NCI-H1092 treated with DMSO at 0.1 percent for 48 hours (cell line): Measurements from ENCODE around the gene ARHGAP6.
"Not testable (repeated sequence)": the region's sequence is repeated elsewhere in the genome, so short reads cannot be mapped to it uniquely, and the experiment has no call there.

Experiments
- DNase-seq: peaks from one replicate; lab custom pipeline; 2025; lab: John Stamatoyannopoulos, UW

ARHGAP6 gene

DNA sequence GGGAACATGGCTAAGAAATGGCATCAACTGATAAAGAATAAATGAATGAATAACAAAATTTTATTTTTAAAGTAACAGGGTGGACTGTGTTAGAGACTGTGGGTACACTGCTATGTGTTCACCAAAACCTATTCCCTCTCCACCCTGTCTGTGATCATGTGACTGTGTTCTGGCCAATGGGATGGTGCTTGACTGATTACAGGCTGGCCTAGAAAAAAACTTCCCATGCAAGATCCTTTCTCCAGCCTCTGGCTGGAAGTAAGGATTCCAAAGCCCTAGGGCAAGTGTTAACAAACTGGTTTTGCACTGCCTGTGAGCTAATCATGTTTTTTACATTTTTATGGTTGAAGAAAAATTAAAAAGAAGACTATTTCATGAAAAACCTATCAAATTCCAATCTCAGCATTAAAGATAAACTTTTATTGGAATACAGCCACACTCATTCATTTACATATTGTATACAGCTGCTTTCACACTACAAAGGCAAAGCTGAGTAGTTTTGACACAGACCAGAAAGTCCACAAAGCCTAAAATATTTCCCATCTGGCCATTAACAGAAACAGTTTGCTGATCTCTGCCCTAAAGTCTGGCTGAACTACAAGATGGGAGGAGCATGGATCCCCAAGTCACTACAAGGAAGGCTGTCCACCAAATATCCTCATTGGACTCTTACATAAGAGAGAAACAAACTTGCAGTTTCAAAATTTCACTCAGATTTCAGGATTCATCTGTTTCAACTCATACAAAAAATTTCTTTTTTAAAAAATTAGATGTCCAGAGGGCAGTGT, 133.2 kb downstream of the ARHGAP6 start:
- DNase-seq = no peak

DNA sequence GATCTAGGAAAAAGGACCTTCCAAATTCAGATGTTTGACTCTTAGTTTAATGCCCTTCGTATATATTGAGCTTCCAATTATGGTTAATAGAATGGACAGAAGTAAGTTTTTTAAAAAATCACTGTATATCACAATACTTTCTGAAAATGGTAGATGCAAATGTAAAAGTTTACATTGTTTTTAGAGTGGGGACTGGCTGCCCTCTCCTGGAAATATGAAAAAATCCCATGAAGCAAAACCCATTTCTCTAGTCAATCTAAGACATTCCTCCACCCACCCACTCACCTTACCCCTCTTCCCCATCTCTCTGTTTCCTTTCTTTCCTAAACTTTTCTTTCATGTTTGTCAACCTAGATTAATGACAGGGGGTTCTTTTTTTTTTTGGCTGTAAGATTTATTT, 134.5 kb downstream of the ARHGAP6 start:
- DNase-seq = peak; percentile 14

DNA sequence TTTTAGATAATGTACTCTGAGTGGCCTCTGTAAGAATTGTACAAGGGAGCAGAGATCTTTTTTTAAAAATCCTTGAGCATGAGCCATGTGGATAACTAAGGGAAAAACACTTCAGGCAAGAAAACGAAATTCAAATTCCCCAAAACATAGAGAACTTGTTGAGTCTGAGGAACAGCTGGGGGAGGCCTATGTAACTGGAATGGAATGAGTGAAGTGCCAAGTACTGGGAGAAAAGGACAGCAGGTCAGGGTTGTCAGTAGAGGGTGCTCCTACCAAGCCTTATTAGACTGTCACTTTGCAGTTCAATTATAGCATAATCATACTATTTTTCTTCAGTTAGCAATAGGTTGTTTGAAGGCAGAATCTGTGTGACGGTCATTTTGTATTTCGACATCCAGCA, 135.1 kb downstream of the ARHGAP6 start:
- no peak for DNase-seq

DNA sequence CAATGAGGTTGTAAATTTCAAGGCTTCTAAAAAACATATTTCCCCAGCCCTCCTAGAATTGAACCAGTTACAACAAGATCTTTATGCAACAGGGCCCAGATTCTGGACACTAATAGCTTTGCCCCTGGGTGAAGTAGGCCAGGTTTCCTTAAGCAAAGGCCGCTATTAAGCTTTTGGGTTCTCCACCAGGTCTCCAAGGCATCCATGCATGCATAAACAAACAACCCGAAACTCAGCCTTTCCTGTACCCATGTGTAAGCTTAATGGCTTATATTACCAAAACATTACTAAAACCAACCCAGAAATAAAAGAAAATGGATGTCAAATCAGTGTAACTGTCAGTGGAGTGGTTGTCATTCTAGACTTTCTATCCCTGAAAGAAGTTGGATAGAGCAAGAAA, 137.1 kb downstream of the ARHGAP6 start:
- DNase-seq = no peak

DNA sequence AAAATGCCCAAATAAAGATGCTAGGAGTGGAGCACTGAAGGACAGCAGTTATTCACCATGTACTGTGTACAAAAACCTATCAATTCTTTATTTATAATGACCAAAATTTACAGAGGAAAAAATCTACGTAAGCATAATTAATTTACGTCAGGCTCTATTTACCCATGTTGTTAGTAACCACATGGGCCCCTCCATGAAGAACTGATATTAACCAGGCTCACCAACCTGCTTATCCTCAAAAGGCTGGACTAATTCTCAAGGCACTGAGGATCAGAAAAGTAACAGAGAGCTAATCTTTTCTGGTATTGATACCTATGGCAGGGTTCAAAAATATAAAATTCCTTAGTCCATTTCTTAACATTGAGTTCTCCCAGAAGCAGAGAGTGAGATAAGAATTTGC, 140.0 kb downstream of the ARHGAP6 start:
- no peak for DNase-seq

DNA sequence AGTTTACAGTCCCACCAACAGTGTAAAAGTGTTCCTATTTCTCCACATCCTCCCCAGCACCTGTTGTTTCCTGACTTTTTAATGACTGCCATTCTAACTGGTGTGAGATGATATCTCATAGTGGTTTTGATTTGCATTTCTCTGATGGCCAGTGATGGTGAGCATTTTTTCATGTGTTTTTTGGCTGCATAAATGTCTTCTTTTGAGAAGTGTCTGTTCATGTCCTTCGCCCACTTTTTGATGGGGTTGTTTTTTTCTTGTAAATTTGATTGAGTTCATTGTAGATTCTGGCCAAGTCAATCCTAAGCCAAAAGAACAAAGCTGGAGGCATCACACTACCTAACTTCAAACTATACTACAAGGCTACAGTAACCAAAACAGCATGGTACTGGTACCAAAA, 146.5 kb downstream of the ARHGAP6 start:
- not testable (repeated sequence) for DNase-seq

DNA sequence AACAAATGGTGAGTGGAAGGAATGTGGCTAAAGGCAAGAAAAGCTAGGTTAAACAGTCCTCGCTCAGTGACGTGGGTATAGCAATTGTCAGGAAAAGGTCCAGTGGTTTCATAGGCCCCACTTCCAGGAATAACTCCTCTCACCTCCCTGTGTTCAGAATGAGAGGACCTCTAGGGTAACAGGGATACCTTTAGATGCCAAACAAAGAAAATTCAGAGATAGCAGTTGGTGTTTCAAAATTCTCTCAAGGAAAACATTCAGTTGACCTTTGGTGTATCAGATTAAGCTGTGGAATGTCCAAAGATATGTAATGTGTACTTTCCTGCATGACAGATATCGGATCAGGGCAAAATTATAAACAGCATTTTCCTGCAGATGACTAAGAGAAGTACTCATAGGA, 155.9 kb downstream of the ARHGAP6 start:
- no peak for DNase-seq

DNA sequence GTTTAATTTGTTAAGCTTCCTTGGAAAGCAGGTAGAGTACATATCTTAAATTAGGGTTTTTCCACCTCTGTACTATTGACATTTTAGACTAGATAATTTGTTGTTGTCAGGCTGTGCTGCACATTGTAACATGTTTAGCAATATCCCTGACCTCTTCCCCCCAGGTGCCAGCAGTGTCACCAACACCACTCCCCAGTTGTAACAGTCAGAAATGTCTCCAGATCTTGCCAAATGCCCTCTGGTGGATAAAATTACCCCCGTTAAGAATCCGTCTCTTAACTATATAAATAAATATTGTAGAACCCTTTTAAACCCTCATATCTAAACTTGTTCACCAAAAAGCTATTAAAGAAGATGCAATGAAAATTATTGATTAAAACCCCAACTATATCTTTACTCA, 161.5 kb downstream of the ARHGAP6 start:
- DNase-seq = no peak

DNA sequence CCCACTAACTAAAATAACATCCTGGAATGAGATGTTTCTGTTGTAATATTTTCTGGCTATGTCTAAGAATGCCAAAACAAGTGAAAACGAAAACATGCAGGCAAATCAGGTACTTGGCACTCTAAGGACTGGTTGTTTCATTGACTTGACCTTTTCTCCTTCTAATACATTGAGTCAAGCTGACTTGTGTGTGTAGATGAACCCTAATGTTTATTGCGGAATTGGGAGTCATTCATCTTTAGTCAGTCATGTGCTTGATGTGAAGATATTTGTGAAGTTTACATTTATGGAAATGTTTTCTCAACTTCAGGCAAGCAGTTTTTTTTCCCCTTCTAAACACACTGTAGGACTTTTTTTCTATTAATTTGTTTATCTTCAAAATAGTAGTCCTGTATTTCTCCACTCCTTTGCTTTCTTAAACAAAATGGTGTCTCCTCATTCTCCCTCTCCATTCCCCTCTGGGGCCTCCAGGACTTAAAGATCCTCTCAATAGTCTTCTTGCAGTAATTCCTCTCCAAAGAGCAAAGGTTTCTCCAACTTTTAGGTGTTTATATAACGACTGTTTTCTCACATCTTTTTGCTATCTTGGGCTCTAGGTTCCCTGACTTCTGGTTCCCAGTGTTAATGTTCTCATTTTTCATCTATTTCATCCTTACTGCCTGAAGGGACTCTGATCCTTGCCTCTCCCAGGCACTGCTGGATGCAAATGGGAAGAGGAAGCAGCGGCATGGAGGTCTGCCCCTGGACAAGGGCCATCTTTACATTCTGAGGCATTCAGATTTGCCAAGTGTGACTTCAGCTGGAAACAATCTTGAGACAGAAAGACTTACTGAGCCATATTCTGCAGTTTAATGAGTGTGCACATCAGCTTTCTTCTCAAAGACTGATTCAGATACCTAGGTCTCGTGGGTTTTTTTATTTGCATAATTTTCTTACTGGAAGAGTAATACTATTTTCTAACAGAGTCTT, 166.4 kb downstream of the ARHGAP6 start:
- DNase-seq = no peak

DNA sequence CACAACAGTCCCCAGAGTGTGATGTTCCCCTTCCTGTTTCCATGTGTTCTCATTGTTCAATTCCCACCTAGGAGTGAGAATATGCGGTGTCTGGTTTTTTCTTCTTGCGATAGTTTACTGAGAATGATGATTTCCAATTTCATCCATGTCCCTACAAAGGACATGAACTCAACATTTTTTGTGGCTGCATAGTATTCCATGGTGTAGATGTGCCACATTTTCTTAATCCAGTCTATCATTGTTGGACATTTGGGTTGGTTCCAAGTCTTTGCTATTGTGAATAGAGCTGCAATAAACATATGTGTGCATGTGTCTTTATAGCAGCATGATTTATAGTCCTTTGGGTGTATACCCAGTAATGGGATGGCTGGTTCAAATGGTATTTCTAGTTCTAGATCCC, 174.3 kb downstream of the ARHGAP6 start:
- not testable (repeated sequence) for DNase-seq

DNA sequence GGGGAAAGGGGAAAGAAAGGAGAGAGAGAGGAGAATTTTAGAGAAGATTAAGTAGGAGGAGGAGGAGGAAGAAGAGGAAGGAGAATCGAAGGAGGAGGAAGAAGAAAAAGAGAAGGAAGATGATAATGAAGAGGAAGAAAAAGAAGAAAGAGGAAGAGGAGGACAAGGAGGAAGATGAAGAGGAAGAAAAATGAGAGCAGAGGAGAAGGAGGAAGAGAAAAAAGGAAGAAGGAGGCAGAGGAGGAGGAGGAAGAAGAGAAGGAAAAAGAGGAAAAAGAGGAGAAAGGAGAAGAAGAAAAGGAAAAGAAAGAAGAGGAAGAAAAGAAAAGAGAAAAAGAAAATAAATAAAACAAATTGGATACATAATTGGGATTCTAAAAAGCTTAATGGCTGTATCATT, 181.4 kb downstream of the ARHGAP6 start:
- no peak for DNase-seq

DNA sequence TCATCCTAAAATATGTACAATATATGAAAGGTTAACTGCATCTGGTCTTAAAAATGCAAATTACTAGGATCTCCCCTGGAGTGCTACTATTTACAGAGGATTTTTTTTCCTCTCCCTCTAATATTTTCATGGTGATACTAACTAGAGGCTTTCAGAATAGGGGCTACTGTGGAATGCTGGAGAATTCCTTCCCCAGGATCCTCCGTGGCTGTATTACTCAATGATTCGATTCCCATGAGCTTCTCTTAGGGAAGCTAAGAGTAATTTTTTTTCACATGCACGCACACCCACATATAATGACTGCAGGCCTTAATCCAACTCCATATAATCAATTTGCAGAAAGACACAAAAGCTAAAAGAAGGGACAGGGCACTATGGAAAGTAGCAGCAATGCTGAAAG, 184.7 kb downstream of the ARHGAP6 start:
- no peak for DNase-seq

DNA sequence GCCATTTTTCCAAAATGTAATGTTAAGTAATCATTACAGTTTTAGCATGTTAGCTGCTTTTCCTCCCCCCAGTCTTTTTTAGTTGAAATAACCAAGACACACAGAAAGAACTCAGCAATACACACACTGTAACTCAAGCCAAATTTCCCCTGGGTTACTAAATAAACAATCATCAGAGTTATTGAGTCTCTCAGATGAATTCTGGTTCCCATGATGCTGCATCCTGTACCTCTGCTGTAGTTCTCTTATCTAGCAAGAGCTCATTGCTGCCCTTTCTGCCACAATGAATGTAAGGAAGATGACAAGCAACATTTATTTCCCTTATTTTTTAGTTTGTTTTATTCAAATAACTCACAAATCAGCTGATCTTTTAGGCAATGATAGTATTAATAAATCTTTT, 185.1 kb downstream of the ARHGAP6 start:
- DNase-seq = peak; percentile 65

DNA sequence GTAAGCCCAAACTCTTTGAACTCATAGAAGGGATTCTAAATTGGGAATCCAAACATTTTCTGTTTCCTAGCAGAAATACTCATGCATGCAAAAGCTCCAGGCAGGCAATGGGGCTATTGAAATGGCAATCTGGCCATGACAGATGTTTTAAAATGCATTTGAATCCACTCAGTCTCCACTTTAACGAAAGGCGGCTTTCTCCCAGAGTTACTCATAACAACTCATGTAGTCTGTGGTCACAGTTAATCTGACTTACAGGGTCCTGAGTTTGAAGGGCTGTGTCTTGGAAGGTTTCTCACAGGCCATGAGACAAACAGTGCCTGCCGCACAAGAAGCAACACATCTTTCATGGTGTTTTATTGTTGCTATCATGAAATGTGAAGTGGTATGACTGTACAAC, 186.8 kb downstream of the ARHGAP6 start:
- DNase-seq = no peak

DNA sequence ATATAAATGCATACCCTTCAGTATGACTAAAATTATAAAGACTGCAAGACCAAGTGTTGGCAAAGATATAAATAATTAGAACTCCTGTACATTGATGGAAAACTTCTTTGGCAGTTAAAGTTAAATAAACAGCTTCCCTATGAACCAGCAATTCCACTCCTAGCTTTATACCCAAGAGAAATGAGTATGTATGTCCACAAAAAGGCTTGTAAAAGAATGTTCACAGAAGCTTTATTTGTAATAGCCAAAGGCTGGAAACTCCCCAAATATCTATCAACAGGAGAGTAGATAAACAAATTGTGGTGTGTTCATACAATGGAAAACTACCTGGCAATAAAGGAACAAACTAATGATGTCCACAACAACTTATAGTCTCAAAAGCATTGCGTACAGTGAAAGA, 187.7 kb downstream of the ARHGAP6 start:
- no peak for DNase-seq

DNA sequence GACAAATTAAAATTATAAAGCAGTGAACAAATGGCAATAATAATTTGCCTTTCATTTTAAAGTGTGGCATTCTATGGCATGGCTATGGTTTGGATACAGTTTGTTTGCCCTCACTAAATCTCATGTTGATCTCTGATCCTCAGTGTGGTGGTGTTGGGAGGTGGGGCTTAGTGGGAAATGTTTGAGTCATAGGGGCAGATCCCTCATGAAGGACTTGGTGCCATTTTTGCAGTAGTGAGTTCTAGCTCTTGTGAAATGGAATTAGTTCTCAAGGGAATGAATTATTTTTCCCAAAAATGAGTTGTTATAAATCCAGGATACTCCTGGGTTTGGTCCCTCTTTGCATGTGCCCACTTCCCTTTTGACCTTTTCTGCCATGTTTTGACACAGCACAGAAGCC, 191.1 kb downstream of the ARHGAP6 start:
- no peak for DNase-seq

DNA sequence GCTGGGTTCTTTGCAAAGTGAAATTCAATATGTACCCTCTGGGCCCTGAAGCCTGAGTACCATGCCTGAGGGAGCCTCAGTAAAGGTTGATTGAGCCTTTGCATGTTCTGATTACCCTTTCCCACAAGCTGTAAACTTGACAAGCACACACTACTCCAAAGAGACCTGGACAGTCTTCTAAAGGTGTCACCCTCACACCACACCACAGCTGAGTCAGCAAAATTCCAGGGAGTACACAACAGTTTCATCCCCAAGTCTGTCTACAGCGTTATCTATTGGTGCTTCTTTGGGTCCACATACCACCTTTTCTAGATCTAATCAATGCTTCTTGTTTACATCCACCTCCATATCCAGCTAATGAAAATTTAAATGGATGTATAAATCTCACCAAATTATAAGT, 191.7 kb downstream of the ARHGAP6 start:
- no peak for DNase-seq

DNA sequence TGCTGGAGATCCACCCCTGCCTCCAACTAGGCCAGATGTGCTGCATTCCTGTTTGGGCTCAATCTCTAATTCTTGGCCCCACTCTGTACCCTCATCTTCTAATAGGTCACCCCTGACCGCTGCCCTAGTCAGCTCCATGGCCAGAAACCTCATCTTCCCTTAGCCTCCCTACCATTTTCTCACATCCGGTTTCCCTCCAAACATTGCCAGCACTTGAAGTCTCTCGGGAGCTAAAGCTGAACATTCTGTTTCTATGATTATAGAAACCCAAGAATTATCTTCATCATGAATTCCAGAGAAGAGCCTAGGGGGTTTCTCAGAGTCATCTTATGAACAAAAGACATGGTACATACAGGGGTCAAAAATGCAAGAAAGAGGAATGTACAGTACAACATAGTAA, 192.8 kb downstream of the ARHGAP6 start:
- no peak for DNase-seq

DNA sequence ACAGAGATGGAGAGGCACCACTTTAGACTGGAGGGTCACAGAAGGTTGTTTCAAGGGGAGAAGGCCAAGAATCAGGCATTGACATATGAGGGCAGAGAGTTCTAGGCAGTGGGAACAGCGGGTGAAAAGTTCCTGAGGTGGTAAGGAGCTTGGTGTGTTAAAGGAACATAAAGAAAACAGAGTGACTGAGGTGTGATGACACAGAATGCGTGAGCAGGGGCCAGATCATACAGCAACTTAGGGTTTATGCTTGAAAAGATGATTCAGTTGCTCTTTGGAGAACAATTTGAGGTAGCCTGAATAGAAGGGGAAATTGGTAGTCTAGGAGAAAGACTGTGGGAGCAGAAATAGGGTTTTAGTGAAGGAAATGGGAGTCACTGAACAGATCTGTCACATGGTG, 193.3 kb downstream of the ARHGAP6 start:
- DNase-seq = no peak

DNA sequence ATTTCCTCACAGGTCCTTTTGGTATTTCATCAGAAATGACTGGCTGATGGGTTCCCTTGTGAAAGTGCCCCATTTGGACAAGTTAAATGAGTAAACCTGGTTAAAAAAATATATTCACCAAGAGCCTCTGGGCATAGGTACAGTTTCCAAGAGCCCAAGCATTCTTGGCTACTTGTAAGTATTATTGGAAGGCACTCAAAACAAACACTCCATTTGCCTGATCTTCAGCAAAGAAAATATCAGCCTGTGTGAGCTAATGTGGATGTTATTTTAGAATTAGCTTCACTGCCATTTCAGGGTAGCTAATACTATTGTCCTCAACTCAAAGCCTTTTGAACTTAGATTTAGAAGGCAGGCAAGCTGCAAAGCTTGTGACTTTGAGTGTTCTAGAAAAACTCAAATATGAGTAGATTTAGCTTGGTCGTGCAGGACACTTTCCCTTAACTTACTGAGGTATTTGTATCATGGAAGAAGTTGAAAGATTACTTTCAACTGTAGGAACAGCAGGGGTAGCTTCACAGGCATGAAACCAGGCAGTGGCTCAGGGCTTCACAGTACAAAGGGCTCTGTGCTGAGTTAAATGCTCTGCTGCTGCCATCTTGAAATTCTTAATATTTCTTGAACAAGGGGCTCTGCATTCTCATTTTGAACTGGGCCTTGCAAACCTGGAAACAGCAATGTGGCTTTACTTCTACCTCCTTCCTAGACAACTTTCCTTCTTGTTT, 195.3 kb downstream of the ARHGAP6 start:
- no peak for DNase-seq

DNA sequence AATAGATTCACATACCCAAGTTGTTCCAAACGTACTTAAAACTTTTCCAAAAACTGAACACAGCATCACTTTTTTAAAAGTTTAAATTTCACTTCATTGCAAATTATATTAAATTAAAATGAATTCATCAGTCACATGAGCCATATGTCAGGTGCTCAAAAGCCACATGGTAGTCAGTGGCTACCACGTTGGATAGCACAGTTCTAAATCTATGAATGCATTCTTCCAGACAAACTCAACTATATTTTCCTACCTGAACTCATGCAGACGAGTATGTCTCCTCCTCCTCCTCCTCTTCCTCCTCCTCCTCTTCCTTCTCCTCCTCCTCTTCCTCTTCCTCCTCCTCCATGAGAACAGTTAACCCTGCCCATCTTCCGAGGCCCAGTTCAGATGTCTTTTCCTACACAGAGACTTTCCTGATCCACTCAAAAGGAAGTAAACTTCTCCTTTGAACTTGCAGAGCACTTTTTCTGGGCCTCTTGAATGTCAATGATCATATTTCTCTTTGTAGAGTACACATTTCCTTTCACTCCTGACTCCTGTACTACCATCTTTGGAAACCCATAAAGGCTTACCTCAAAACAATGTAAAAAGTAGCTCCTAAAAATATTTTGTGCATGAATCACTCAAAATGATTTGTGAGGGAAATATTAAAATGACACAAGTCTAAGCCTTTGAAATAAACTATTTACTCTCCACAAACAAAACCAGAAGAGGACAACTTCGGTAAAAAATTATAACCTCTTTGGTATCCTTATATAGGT, 199.9 kb downstream of the ARHGAP6 start:
- no peak for DNase-seq
